ENCODE data around the gene SNUPN. TPM values are rescaled to one million over a fixed set of nuclear protein-coding genes. Genes with fewer than 3 reads are reported as not detected.

Gene SNUPN
- total RNA-seq, 1 donor from 2014 or later, result 19.5 TPM

DNA sequence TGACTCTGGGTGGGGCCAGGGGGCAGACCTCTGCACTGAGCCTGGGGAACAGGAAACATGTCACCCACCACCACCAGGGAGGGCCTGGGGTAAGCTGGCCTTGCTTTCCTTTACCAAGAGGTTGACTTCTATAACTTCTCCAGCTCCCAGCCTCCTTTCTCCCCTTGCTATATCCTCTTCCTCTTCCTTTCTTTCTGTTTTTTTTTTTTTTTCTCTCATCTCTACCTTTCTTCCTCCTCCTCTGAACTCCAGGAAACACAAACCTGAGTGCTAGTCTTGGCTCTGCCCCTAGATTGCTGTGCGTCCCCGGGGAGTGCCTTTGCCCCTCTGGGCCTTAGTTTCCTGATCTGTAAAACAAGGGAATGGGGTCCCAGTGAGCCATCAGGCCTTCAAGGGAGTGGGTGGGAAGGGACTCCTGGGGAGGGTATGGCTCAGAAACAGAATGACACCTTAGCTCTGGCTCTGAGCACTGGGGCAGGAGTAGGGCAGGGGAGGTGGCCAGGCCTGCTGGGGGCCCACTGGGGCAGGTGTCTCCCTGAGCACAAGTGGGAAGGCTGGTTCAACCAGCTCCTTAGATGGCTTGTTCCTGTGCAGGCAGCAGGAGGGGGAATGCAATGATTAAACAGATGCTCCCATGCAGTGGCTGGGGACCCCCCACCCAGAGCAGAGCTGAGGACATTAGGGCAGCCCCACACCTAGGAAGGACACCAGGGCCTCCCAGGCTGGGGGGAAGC, 26.5 kb upstream of the SNUPN start:
- Histone ChIP-seq H3K27ac (replicated peaks) (peak overlapping the region; percentile 98), H3K4me3 (peak overlapping the region; percentile 95), H3K27me3 (ENCODE audit: low read depth) (no peaks in the 10 kb centered on the region), H3K36me3 (peaks cover 24% of the 10 kb centered on the region), H3K4me1 (peaks cover 90% of the 10 kb centered on the region), H3K9me3 (replicated peaks) (no peaks in the 10 kb centered on the region)
- intact Hi-C loops (cut with micrococcal nuclease), result no loop called here
- DNase-seq, result no peak
- TF ChIP-seq, protein P1, sequence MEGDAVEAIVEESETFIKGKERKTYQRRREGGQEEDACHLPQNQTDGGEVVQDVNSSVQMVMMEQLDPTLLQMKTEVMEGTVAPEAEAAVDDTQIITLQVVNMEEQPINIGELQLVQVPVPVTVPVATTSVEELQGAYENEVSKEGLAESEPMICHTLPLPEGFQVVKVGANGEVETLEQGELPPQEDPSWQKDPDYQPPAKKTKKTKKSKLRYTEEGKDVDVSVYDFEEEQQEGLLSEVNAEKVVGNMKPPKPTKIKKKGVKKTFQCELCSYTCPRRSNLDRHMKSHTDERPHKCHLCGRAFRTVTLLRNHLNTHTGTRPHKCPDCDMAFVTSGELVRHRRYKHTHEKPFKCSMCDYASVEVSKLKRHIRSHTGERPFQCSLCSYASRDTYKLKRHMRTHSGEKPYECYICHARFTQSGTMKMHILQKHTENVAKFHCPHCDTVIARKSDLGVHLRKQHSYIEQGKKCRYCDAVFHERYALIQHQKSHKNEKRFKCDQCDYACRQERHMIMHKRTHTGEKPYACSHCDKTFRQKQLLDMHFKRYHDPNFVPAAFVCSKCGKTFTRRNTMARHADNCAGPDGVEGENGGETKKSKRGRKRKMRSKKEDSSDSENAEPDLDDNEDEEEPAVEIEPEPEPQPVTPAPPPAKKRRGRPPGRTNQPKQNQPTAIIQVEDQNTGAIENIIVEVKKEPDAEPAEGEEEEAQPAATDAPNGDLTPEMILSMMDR (IDR thresholded peaks at IDR 0.05; ENCODE audit: borderline replicate concordance), result no peak

DNA sequence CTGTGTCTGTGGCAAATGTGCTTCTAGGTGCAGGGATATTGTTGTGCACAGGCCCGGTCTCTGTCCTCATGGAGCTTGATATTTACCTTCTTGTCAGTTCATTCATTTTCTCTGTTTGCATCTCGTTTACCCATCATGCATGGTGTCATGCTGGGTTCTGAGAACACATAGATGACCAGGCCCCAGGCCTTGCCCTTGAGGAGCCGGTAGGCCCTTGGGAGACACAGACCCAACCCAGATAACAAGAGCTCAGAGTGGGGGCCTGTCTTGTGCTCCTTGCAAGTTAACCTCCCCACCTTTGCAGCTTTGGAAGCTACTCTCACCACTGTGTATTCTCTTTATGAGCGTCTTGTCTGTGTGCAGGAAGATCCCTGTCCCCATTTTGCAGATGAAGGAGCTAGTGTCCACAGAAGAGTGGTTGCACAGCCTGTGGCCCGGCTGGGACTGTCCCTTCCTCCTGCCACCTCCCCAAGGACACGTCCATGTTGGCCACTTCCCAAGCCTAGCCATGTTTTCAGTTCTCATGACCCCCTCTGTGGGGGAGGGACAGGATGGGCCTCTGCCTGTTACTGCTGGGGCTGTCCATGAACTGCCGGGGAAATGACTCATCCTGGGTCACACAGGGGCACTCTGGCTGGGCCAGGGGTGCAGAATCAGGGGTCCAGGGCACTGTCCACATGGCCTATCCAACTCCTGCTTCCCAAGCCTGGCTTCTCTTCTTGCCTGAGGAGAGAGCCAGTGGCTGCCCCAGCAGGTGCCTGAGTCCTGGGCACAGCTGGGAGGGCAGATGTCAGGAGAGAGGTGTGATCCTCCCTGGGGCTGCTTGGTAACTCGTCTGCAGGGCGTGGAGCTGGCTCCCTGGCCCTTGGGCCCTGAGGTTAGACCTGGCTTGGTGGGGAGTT, 25.6 kb upstream of the SNUPN start:
- Histone ChIP-seq H3K27me3 (ENCODE audit: low read depth) (no peaks in the 10 kb centered on the region), H3K27ac (replicated peaks) (peak overlapping the region; percentile 98), H3K4me3 (peak overlapping the region; percentile 95), H3K4me1 (peaks cover 98% of the 10 kb centered on the region), H3K9me3 (replicated peaks) (no peaks in the 10 kb centered on the region), H3K36me3 (peaks cover 19% of the 10 kb centered on the region)
- intact Hi-C loops (cut with micrococcal nuclease), result no loop called here
- TF ChIP-seq, protein P1 (IDR thresholded peaks at IDR 0.05; ENCODE audit: borderline replicate concordance), result no peak
- peak; percentile 77 for DNase-seq

- Histone ChIP-seq H3K9me3 (replicated peaks) (no peaks in the 10 kb centered on the region), H3K4me1 (peaks cover 94% of the 10 kb centered on the region), H3K4me3 (peak overlapping the region; percentile 95), H3K27ac (replicated peaks) (peak overlapping the region; percentile 98), H3K36me3 (peaks cover 16% of the 10 kb centered on the region), H3K27me3 (ENCODE audit: low read depth) (no peaks in the 10 kb centered on the region)
- no peak for DNase-seq
- TF ChIP-seq, protein P1 (IDR thresholded peaks at IDR 0.05; ENCODE audit: borderline replicate concordance), result no peak
- intact Hi-C loops (cut with micrococcal nuclease), result no loop called here
Observed at GRCh38 chr15:75649848-75650247, 24.3 kb upstream of the SNUPN start.

DNA sequence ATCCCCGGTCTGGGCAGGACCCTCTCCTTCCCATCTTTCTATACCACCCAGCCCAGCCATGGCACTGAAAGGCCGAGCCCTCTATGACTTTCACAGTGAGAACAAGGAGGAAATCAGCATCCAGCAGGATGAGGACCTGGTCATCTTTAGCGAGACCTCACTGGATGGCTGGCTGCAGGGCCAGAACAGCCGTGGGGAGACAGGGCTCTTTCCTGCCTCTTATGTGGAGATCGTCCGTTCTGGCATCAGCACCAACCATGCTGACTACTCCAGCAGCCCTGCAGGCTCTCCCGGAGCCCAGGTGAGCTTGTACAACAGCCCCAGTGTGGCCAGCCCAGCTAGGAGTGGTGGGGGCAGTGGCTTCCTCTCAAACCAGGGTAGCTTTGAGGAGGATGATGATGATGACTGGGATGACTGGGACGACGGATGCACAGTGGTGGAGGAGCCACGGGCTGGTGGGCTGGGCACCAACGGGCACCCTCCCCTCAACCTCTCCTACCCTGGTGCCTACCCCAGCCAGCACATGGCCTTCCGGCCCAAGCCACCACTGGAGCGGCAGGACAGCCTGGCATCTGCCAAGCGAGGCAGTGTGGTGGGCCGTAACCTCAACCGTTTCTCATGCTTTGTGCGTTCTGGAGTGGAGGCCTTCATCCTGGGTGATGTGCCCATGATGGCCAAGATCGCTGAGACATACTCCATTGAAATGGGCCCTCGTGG, 23.7 kb upstream of the SNUPN start:
- H3K4me3 ChIP-seq, result peak overlapping the region; percentile 95
- peak overlapping the region; percentile 98 for H3K27ac ChIP-seq (replicated peaks)
- no peak for DNase-seq
- peaks cover 16% of the 10 kb centered on the region for H3K36me3 ChIP-seq
- H3K9me3 ChIP-seq (replicated peaks), result no peaks in the 10 kb centered on the region
- H3K4me1 ChIP-seq, result peaks cover 88% of the 10 kb centered on the region
- TF ChIP-seq, protein P1 (IDR thresholded peaks at IDR 0.05; ENCODE audit: borderline replicate concordance), result no peak
- no peaks in the 10 kb centered on the region for H3K27me3 ChIP-seq (ENCODE audit: low read depth)
- intact Hi-C loops (cut with micrococcal nuclease), result no loop called here

Data from left ventricle myocardium inferior (tissue), 1 donor.